ENCODE results near the gene FAM47A.

The FAM47A gene

DNA sequence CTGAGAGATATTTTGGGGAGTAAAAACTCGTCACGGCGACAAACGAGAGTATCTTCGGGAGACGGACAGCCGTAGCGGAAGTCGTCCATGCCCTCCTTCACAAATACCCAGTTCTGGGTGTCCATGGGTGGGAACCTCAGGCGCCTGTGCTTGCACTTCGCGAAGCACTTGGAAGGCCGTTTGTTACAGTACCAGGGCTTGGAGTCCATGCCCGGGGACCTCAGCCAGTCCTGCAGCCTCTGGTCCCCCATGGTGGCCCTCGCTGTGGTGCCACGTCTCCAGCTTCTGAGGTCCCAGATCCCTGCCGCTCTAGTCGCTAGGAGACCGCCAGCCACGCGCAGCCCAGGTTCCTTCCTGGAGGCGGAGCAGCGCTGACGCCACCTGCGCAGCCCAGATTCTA lies at the start of gene FAM47A:
FAM47A (minus strand) TSS at position 287 of the 400 bp plus-strand sequence; CDS start at position 251, 36 bp downstream.
- DNase-seq: no peak

DNA sequence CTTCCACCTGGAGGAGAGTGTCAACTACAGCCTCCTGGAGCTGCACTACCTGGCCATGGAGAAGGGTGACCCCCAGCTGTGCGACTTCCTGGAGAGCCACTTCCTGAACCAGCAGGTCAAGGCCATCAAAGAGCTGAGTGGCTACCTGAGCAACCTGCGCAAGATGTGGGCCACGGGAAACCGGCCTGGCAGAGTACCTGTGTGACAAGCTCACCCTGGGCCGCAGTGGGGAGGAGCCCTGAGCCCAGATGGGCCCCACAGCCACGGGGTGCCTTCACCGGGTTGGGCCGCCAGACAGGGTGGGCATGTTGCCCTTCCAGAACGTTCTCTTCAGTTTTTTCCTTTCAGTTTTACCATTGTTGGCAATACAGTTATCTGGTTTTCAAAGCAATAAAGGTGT lies 15.2 kb upstream of the FAM47A start:
- DNase-seq: no peak

DNA sequence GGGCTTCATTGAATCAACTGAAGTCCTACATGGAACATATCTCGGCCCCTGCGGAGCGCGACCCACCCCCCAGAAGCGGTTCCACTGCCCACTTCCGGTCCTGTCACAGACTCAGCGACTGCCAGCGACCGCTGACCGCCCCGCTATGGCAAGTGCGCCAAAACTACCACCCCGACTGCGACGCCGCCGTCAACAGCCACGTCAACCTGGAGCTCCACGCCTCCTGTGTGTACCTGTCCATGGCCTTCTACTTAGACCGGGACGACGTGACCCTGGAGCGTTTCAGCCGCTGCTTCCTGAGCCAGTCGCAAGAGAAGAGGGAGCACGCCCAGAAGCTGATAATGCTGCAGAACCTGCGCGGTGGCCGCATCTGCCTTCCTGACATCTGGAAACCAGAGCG lies 14.8 kb upstream of the FAM47A start:
- no peak for DNase-seq

DNA sequence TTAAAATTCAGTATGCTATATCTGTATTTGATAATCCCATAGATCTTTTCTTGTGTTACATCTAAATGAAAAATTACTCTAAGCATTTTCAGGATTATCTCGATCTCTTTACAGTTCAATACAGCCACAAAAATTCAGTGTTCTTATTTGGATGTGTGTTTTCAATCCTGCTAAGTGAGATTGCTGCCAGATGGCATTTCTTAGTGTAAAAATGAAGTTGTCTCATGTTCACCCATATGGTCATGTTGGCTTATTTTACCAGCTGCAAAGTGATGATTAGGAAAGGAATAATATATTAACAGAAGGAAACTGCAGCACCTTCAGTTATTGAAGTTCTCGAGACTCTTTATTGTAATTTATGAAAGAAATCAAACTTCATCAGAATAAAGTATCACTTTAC lies 12.1 kb upstream of the FAM47A start:
- peak; percentile 30 for DNase-seq

DNA sequence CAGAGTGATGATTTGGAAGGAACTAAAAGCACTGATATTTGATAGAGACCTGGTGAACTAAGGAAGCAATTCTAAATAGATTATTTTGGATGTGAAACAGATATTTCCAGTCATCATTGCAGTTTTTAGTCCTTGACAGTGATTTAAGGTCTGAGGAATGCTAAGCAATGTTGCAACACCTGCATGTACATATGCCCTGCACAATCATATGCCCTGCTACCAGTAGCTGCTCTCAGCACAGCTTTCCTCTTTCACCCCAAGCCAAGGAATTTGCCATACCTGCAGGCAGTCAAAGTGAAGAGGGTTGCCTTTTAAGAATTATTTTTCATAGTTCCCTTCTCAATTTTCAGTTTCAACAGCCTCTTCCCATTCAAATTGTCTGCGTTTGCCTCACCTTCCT lies 8.7 kb upstream of the FAM47A start:
- no peak for DNase-seq

DNA sequence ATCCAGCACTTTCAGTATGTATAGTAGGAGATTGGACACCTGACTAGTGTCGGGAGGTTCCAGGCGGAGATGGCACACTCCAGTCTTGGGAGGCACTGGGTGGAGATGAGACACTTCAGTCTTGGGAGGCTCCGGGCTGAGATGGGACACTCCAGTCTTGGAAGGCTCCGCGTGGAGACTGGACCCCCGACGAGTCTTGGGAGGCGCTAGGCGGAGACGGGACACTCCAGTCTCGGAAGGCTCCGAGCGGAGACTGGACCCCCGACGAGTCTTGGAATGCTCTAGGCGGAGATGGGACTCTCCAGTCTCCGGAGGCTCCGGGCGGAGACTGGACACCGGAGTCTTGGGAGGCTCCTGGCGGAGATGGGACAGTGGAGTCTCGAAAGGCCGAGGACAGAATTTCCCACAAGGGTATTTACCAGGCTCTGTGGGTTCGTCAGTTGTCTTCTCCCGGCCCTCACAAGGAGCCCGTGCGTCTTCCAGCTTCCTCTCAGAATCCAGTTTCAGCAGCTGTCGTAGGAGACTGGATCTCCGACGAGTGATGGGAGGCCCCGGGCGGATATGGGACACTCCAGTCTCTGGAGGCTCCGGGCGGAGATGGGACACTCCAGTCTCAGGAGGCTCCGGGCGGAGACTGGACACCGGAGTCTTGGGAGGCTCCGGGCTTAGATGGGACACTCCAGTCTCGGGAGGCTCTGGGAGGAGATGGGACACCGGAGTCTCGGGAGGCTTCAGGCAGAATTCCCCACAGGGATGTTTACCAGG lies 952 bp downstream of the FAM47A start:
- no peak for DNase-seq

DNA sequence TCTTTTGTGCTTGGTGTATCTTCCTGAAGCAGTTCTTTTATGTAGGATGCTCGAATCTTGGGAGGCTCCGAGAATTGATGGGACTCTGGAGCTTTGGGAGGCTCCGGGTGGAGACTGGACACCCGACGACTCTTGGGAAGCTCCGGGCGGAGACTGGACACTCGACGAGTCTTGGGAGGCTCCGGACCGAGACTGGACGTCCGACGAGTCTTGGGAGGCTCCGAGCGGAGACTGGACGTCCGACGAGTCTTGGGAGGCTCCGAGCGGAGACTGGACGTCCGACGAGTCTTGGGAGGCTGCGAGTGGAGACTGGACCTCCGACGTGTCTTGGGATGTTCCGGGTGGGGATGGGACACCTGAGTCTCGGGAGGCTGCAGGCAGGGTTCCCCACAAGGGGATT lies 1.6 kb downstream of the FAM47A start:
- no peak for DNase-seq

DNA sequence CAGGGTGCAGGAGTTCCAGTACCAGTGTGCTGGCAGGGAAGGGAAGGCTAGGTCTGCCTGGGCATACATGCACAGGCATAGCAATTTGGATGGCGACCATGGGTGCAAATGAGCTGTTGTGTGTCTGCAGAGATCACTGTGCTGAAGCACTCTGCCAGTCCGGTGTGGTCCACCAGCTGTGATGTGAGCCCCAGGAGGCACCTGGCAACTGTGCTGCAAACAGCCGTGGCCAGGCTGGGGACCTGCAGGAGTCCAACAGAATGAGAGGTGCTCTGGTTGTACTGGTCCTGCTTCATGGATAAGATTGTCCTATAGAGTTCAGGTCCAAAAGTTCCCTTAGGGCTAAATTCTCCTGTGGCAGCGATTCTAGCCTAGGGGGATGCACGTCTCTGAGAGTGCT lies 6.1 kb downstream of the FAM47A start:
- DNase-seq: no peak

DNA sequence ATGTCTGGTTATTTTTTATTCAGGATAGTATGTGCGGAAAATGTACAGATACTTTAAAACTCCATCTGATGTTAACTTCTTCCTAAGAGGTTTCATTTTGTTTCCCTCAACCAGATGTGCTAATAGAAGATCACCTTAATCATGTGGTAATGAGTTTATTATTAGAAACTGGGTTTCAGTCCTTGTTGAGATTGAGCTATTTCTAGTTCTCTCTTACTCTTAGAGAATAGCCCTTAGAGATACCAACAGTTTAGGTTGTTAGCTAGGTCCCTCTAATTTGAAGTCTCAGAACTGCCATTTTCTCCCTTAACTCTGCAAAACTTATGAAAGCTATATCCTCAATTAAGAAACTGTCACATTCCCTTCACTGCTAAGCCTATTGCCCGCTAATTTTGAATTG lies 13.0 kb downstream of the FAM47A start:
- DNase-seq: no peak

DNA sequence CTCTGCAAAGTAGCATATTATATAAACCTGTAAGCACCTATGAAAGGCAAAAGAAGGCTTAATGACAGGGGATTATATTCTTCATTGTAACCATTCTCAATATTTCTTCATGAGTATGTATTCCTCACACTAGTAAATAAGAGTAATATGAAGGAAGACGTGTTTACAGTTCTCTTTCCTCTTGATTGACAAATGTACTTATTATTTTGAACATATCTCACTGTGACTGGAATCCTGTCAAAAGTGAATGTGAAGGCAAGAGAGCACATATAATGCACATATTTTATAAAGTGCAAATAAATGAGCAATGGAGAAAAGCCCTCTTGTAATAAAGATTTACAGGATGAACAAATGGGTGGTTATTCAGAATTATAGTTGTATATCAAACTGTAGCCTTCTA lies 19.7 kb downstream of the FAM47A start:
- no peak for DNase-seq

Data from NCI-H82 (cell line).